SJSA1 (cell line): ENCODE data around the gene TMC6. TPM values are rescaled to one million over a fixed set of nuclear protein-coding genes. Genes with fewer than 3 reads are reported as not detected.
"Not testable (repeated sequence)": the region's sequence is repeated elsewhere in the genome, so short reads cannot be mapped to it uniquely, and the experiment has no call there.

ENCODE experiments used
- DNase-seq, 2 experiments: peaks; one replicate each; pipeline ENCODE4 v3.0.0-alpha.2; 2015 to 2020; ENCODE audit warnings: low spot score in 2 of 2, low read depth in 1 of 2
- H3K27ac ChIP-seq: fragments of 250-450 bp; sonication (Bioruptor Pico); 2 replicates; pipeline ENCODE4 v1.5.1; 2020; ENCODE audit warnings: mild to moderate bottlenecking, moderate library complexity
- H3K27me3 ChIP-seq: fragments of 250-450 bp; sonication (Bioruptor Pico); replicated peaks from 2 replicates; pipeline ENCODE4 v1.5.1; 2020; ENCODE audit warnings: mild to moderate bottlenecking, moderate library complexity
- H3K36me3 ChIP-seq: fragments of 250-450 bp; sonication (Bioruptor Pico); 2 replicates; pipeline ENCODE4 v1.5.1; 2020; ENCODE audit warnings: mild to moderate bottlenecking
- H3K4me1 ChIP-seq: fragments of 250-450 bp; sonication (Bioruptor Pico); replicated peaks from 2 replicates; pipeline ENCODE4 v1.6.1; 2021; ENCODE audit warnings: mild to moderate bottlenecking
- H3K4me3 ChIP-seq: fragments of 250-450 bp; sonication (Bioruptor Pico); 2 replicates; pipeline ENCODE4 v1.5.1; 2020; ENCODE audit warnings: mild to moderate bottlenecking
- H3K9me3 ChIP-seq: fragments of 250-450 bp; sonication (Bioruptor Pico); replicated peaks from 2 replicates; pipeline ENCODE4 v1.5.1; 2020; ENCODE audit warnings: mild to moderate bottlenecking
- total RNA-seq: library from RNA; depleted of rRNA; stranded (reverse); fragments of >200 nt; shearing (Covaris generic); gene quantifications from 2 replicates; pipeline ENCODE4 v1.2.3, GENCODE V29; 2014

TMC6 gene
- total RNA-seq, 1 experiment from 2014 or later: 0.53 TPM

DNA sequence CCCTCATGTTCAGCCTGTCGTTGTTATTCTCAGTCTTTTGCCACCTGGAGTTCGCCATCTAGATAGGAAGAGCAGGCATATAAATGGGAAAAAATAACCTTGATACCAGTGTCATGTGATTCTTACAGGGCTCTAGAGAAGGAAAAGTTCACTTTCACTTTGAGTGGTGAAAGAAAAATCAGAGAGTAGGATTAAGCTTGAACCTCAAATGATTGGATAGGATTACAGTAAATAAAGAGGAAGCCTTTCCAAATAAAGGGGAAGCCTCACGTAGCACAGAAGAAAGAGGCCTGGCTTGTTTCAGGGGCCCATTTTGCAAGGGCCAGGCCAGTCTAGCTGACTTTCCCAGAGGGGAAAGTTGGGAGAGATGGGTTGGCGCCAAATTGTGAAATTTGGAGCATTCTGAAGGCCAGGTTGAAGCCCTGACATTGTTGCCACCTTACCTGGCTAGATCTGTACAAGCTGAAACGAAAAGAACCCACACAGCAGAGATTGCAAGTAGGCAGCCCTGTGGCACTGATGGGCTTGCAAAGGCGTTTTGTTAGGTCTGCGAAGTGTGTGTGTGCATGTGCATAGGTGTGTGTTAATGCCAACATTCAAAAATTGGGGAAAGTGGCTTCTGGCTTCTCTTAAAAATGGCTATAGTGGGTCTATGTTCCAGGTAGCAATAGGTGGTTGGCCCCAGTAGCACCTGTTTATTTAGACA, 38.8 kb downstream of the TMC6 start:
- H3K27me3 ChIP-seq: no peaks in the 10 kb centered on the region
- H3K36me3 ChIP-seq: peaks cover 91% of the 10 kb centered on the region
- no peak overlapping the region for H3K4me3 ChIP-seq
- H3K4me1 ChIP-seq: peaks cover 9% of the 10 kb centered on the region
- no peaks in the 10 kb centered on the region for H3K9me3 ChIP-seq
- no peak overlapping the region for H3K27ac ChIP-seq
- no peak for DNase-seq

DNA sequence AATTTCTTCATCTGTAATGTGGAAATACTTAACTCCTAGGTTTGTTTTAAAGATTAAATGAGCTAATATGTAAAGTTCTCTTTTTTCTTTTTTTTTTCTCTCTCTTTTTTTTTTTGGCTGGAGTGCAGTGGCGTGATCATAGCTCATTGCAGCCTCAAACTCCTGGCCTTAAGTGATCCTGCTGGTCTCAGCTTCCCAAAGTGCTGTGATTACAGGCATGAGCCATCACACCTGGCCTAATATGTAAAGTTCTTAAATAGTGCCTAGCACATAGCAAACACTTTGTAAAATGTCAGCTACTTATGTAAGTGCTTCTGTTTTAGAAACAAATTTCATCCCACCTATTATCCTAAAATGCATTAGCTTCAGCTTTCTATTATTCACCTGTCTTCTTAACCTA, 40.0 kb downstream of the TMC6 start:
- no peaks in the 10 kb centered on the region for H3K27me3 ChIP-seq
- no peak overlapping the region for H3K27ac ChIP-seq
- H3K9me3 ChIP-seq: no peaks in the 10 kb centered on the region
- no peaks in the 10 kb centered on the region for H3K4me1 ChIP-seq
- peaks cover 86% of the 10 kb centered on the region for H3K36me3 ChIP-seq
- no peak overlapping the region for H3K4me3 ChIP-seq
- DNase-seq: no peak

GRCh38 chr17:78086740-78087139, 41.8 kb downstream of the TMC6 start:
- H3K9me3 ChIP-seq: no peaks in the 10 kb centered on the region
- no peak overlapping the region for H3K27ac ChIP-seq
- no peaks in the 10 kb centered on the region for H3K27me3 ChIP-seq
- no peak for DNase-seq
- H3K36me3 ChIP-seq: peaks cover 76% of the 10 kb centered on the region
- no peak overlapping the region for H3K4me3 ChIP-seq
- no peaks in the 10 kb centered on the region for H3K4me1 ChIP-seq

DNA sequence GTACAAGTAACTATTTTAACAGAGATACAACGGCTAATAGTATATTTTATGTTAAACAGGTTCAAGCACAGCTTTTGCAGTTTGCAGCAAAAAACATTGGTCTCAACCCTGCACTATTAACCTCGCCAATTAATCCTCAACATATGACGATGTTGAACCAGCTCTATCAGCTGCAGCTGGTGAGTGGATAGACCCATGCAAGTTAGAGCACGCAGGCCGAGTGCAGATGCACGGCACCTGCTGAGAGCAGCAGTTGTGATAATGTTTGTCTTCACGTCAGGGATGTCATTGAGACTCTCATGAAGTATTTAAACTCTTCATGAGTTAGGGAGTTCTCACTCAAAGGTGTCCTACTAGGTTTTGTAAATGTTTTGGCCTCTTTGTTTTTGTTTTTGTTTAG, 45.6 kb downstream of the TMC6 start:
- Histone ChIP-seq H3K36me3 (peaks cover 70% of the 10 kb centered on the region), H3K27ac (no peak overlapping the region), H3K9me3 (no peaks in the 10 kb centered on the region), H3K27me3 (no peaks in the 10 kb centered on the region), H3K4me1 (no peaks in the 10 kb centered on the region), H3K4me3 (no peak overlapping the region)
- no peak for DNase-seq

DNA sequence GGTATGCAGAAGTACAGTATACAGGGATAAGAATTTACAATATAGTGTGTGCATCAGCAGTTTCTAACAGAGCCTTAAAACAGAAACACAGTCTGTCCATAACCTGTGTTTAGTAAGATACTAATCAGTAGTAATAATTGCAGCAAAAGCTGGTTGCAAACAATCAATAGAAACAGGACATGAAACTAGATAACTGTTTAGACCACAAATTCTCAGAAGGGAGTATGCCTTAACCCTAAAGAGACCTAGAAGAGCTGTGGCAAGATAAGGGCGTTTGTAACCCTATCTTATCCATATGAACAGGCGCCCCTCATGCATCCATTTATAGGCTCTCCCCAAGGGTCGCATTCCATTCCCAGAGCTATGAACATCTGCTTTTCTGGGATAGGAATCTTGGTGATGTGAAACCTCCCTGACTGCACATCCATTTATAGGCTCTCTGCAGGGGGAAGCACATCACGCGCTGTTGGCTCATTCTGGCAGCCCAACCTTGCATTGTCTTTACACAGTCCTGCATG, 46.1 kb downstream of the TMC6 start:
- H3K4me1 ChIP-seq, H3K27ac ChIP-seq, H3K9me3 ChIP-seq, H3K4me3 ChIP-seq, H3K27me3 ChIP-seq, DNase-seq: not testable (repeated sequence)
- H3K36me3 ChIP-seq: peaks cover 70% of the 10 kb centered on the region

GRCh38 chr17:78081551-78081950, 47.0 kb downstream of the TMC6 start:
- Histone ChIP-seq H3K9me3 (no peaks in the 10 kb centered on the region), H3K36me3 (peaks cover 70% of the 10 kb centered on the region), H3K4me3 (no peak overlapping the region), H3K27ac (no peak overlapping the region), H3K27me3 (no peaks in the 10 kb centered on the region), H3K4me1 (no peaks in the 10 kb centered on the region)
- DNase-seq: no peak

DNA sequence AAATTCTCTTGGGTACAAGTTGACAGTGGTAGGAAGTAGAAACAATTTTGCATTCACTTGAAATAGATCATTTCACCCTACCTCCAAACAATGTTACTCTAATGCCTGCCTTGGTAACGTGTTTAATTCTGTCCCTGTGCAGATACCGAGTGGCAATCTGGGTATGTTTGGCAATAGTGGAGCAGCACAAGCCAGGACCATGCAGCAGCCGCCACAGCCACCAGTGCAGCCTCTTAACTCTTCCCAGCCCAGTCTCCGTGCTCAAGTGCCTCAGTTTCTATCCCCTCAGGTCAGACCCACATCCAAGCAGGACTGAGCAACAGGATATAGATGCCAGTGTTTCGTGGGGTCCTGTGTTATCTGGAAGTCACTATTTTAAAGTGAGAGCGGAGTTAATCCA, 49.3 kb downstream of the TMC6 start:
- Histone ChIP-seq H3K4me1 (no peaks in the 10 kb centered on the region), H3K4me3 (no peak overlapping the region), H3K27me3 (no peaks in the 10 kb centered on the region), H3K9me3 (no peaks in the 10 kb centered on the region), H3K27ac (no peak overlapping the region), H3K36me3 (peaks cover 72% of the 10 kb centered on the region)
- DNase-seq: no peak

GRCh38 chr17:78075545-78075944, 53.0 kb downstream of the TMC6 start:
- Histone ChIP-seq H3K9me3 (no peaks in the 10 kb centered on the region), H3K4me3 (no peak overlapping the region), H3K36me3 (peaks cover 83% of the 10 kb centered on the region), H3K27ac (no peak overlapping the region), H3K4me1 (no peaks in the 10 kb centered on the region), H3K27me3 (no peaks in the 10 kb centered on the region)
- no peak for DNase-seq

DNA sequence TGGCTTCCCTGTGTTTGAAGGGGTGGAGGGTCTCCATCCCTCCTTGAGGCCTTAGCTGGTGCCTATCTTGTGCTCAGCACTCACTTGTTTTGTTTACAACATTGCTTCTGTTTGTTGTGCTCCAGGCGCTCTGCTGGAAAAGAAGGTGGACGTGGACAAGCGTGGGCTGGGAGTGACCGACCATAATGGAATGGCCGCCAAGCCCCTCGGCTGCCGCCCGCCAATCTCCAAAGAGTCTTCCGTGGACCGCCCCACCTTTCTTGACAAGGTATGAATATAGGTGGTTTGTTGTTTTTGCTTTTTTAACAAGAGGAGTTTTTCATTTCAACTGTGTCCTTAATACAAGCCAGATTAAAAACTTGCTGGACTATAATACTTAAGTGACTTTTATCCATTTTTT, 53.5 kb downstream of the TMC6 start:
- Histone ChIP-seq H3K27me3 (no peaks in the 10 kb centered on the region), H3K4me1 (no peaks in the 10 kb centered on the region), H3K4me3 (no peak overlapping the region), H3K36me3 (peaks cover 83% of the 10 kb centered on the region), H3K9me3 (no peaks in the 10 kb centered on the region), H3K27ac (no peak overlapping the region)
- no peak for DNase-seq

- DNase-seq: no peak
- Histone ChIP-seq H3K36me3 (peaks cover 85% of the 10 kb centered on the region), H3K4me3 (no peak overlapping the region)
Observed at GRCh38 chr17:78072961-78073360, 55.6 kb downstream of the TMC6 start.

DNA sequence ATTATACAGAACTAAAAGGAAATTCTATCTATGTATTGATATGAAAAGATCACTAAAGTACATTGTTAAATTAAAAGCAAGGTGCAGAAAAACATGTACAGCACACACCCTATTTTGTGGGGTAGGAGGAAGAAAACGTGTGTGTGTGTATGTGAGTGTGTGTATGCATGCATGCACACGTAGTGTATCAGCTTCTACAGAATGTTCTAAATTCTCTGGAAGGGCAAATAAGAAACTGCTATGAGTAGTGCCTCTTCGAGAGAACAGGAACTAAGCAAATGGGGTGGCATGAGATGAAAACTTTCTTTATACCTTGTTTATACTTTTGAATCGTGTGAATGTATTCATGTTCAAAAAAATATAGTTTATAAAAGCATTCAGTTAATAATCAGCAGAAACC, 58.9 kb downstream of the TMC6 start:
- Histone ChIP-seq H3K27ac (no peak overlapping the region), H3K36me3 (peaks cover 76% of the 10 kb centered on the region), H3K4me1 (no peaks in the 10 kb centered on the region), H3K4me3 (no peak overlapping the region), H3K9me3 (no peaks in the 10 kb centered on the region), H3K27me3 (no peaks in the 10 kb centered on the region)
- no peak for DNase-seq

More at GRCh38 chr17:78072961-78073360, 55.6 kb downstream of the TMC6 start:
- Histone ChIP-seq H3K9me3 (no peaks in the 10 kb centered on the region), H3K27me3 (no peaks in the 10 kb centered on the region), H3K27ac (no peak overlapping the region), H3K4me1 (no peaks in the 10 kb centered on the region)

GRCh38 chr17:78066976-78067375, 61.6 kb downstream of the TMC6 start:
- H3K4me1 ChIP-seq, H3K9me3 ChIP-seq, H3K27me3 ChIP-seq, H3K27ac ChIP-seq, DNase-seq, H3K4me3 ChIP-seq: not testable (repeated sequence)
- H3K36me3 ChIP-seq: peaks cover 52% of the 10 kb centered on the region

DNA sequence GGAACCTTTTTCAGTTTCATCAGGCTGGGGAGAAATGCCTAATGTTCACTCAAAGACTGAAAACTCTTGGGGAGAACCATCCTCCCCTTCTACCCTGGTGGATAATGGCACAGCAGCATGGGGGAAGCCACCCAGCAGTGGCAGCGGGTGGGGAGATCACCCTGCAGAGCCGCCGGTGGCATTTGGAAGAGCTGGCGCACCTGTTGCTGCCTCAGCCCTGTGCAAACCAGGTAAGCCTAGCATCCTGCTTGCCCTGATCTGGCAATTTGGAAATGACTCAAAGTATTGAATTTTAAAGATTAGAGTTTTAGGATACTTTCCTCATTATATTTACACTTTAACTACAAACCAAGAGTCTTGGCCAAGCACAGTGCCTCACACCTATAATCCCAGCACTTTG, 63.8 kb downstream of the TMC6 start:
- Histone ChIP-seq H3K9me3 (no peaks in the 10 kb centered on the region), H3K27me3 (no peaks in the 10 kb centered on the region), H3K27ac (no peak overlapping the region), H3K4me3 (no peak overlapping the region), H3K36me3 (peaks cover 35% of the 10 kb centered on the region), H3K4me1 (no peaks in the 10 kb centered on the region)
- no peak for DNase-seq

DNA sequence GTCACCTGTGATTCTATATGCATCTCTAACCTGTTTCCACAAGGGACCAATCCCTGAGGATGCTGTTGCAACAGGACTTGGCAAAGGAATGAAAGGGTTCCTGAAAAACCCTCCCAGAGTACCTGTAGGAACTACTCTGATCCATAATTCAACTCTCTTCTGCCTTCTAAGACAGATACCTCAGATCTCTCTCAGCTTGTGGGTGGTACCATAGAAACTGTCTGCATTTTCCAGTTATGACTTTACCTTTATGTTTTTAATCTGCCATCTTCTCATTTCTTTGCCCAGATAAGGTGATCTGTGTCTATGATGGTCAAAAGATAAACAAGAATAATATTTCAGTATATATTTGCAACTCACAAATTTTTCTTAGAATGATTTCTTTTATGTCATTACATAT, 65.1 kb downstream of the TMC6 start:
- no peaks in the 10 kb centered on the region for H3K27me3 ChIP-seq
- H3K27ac ChIP-seq: no peak overlapping the region
- DNase-seq: no peak
- H3K36me3 ChIP-seq: peaks cover 25% of the 10 kb centered on the region
- no peaks in the 10 kb centered on the region for H3K4me1 ChIP-seq
- no peak overlapping the region for H3K4me3 ChIP-seq
- H3K9me3 ChIP-seq: no peaks in the 10 kb centered on the region

DNA sequence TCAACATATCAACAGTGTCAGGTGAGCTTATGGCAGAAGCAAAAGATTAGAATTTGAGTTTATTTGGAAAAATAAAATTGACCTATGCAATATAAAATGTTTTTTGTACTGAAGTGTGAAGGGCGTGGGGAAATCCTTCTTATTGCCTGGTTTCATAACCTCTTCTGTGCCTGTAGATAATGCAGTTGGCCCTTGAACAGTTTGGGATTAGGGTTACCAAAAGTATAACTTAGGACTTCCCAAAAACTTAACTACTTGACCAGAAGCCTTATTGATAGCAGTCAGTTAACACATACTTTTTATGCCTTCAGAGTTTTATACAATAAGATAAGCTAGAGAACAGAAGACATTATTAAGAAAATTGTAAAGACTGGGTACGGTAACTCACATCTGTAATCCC, 66.0 kb downstream of the TMC6 start:
- Histone ChIP-seq H3K36me3 (peaks cover 24% of the 10 kb centered on the region), H3K4me1 (no peaks in the 10 kb centered on the region), H3K27ac (no peak overlapping the region), H3K9me3 (no peaks in the 10 kb centered on the region), H3K4me3 (no peak overlapping the region), H3K27me3 (no peaks in the 10 kb centered on the region)
- no peak for DNase-seq
